ENCODE data around the gene CLIP3. TPM values are rescaled to one million over a fixed set of nuclear protein-coding genes. Genes with fewer than 3 reads are reported as not detected.
A peak's percentile ranks its signal among the peaks of the same experiment; 100 is the strongest.

The CLIP3 gene
- total and polyA plus RNA-seq, 2 experiments from 2014 or later = 14.9 to 49.0 TPM

DNA sequence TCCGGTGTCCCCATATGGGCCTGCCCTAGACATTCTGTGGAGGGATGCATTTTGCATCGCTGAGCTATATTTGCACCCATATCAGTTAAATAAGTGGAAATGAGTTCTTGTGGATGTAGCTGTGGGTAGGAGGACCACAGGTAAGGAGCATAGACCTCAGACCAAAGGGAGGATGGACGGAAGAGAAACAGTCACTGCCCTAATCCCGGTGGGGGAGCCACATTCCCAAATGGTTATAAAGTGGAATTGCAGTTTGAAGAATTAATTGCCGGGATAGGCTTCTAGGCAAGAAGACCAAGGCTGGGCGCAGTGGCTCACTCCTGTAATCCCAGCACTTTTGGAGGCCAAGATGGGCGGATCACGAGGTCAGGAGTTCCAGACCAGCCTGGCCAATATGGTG is 35.9 kb downstream of the CLIP3 start:
- no peak for TF ChIP-seq EZH2 (IDR thresholded peaks at IDR 0.05; ENCODE audit: insufficient read depth, poor library complexity, severe bottlenecking)
- WGBS, 2 experiments (ENCODE audit: low coverage in 1 of 2, low lambda C conversion rate in 2 of 2, missing lambda C conversion rate in 2 of 2) = 77 to 81% methylated on average over 8 of the region's 8 CpGs
- in situ Hi-C loops (cut with MboI) = no loop called here
- no peaks in the 10 kb centered on the region for H3K9me3 ChIP-seq (ENCODE audit: low read depth)
- peaks cover 49% of the 10 kb centered on the region for H3K79me2 ChIP-seq (ENCODE audit: insufficient read depth)
- no peaks in the 10 kb centered on the region for H3K27me3 ChIP-seq (replicated peaks; ENCODE audit: insufficient read depth)
- H3K4me1 ChIP-seq (ENCODE audit: insufficient read depth) = peaks cover 9% of the 10 kb centered on the region; the same call in 1 of the 2 replicates
- no peaks in the 10 kb centered on the region for H3K9me2 ChIP-seq (ENCODE audit: insufficient read depth)
- peaks cover 13% of the 10 kb centered on the region for H3F3A ChIP-seq (ENCODE audit: insufficient read depth)
- no peak overlapping the region for H2AFZ ChIP-seq
- no peaks in the 10 kb centered on the region for H3K36me3 ChIP-seq (ENCODE audit: low read depth)
- H3K9ac ChIP-seq = no peak overlapping the region
- peak overlapping the region; percentile 89 for H3K4me2 ChIP-seq (ENCODE audit: unreplicated experiment)
- DNase-seq = peak; percentile 17
- no peak overlapping the region for H3K27ac ChIP-seq
- H3K4me3 ChIP-seq = peak overlapping the region; percentile 71; the same call in 1 of the 2 replicates
- no peaks in the 10 kb centered on the region for H4K20me1 ChIP-seq (ENCODE audit: insufficient read depth)

- peaks cover 9% of the 10 kb centered on the region; the same call in 1 of the 2 replicates for H3K4me1 ChIP-seq (ENCODE audit: insufficient read depth)
- H3K9me2 ChIP-seq (ENCODE audit: insufficient read depth) = no peaks in the 10 kb centered on the region
- peak within 1 kb of the TSS; percentile 75 for H3K9ac ChIP-seq
- peak within 1 kb of the TSS; percentile 29; the same call in 1 of the 2 replicates for H3K27ac ChIP-seq
- H3K36me3 ChIP-seq (ENCODE audit: low read depth) = no peaks in the 10 kb centered on the region
- H3K4me2 ChIP-seq (ENCODE audit: unreplicated experiment) = peak within 1 kb of the TSS; percentile 89
- H3K79me2 ChIP-seq (ENCODE audit: insufficient read depth) = peaks cover 35% of the 10 kb centered on the region
- no peaks in the 10 kb centered on the region for H3K27me3 ChIP-seq (replicated peaks; ENCODE audit: insufficient read depth)
- H3K4me3 ChIP-seq = peak within 1 kb of the TSS; percentile 71
- in situ Hi-C loops (cut with MboI) = no loop called here
- WGBS, 2 experiments (ENCODE audit: low coverage in 1 of 2, low lambda C conversion rate in 2 of 2, missing lambda C conversion rate in 2 of 2) = 0 to 2% methylated on average over 70 to 97 of the region's 97 CpGs
- peak within 1 kb of the TSS; percentile 89 for H2AFZ ChIP-seq
- H3F3A ChIP-seq (ENCODE audit: insufficient read depth) = peaks cover 13% of the 10 kb centered on the region
- no peaks in the 10 kb centered on the region for H3K9me3 ChIP-seq (ENCODE audit: low read depth)
- TF ChIP-seq EZH2phosphoT487 (IDR thresholded peaks at IDR 0.05; ENCODE audit: insufficient read depth, low read depth) (no peak), EZH2 (IDR thresholded peaks at IDR 0.05; ENCODE audit: insufficient read depth, poor library complexity, severe bottlenecking) (no peak)
- no peaks in the 10 kb centered on the region for H4K20me1 ChIP-seq (ENCODE audit: insufficient read depth)
- peak; percentile 98 for DNase-seq
Measured at GRCh38 chr19:35995048-35995993, 37.4 kb downstream of the CLIP3 start, which contains the start of gene SDHAF1. Gene SDHAF1 (plus strand): TSS chr19:35995188. CDS start chr19:35995275, 87 bp downstream.

DNA sequence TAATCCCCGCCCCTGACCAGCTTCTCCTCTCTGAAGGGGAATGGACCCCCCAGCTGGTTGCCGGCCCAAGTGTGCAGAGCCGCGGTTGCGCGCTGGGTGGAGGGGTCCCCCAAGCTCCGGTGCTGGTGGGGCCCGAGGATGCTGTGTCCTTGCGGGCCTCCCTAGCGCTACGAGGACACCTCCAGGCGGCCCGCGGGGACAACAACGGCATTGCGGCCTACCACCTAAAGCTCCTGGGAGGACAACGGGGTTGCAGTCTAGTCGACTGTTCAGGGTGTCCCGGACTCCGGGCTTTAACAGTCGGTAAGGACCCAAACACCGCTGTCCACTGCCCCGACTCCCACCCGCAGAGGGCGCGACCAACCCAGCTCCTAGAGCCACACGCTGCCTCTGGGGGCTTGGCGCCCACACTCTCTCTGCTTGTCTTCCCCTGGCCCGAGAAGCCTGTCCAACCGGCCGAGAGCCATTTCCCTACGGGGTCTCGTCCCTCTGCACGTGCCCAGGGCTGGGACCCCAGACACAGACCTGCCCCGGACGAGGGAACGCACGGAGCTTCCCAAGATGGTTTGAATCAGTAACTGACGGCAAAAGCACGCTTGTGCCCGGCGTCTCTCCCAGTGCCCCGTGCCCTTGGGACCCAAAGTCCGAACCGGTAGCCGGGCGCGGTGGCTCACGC is 38.6 kb downstream of the CLIP3 start:
- Histone ChIP-seq H3K9me3 (ENCODE audit: low read depth) (no peaks in the 10 kb centered on the region), H3F3A (ENCODE audit: insufficient read depth) (peaks cover 9% of the 10 kb centered on the region), H3K4me3 (peak overlapping the region; percentile 71), H3K4me2 (ENCODE audit: unreplicated experiment) (peak overlapping the region; percentile 89), H3K9me2 (ENCODE audit: insufficient read depth) (no peaks in the 10 kb centered on the region), H3K27me3 (replicated peaks; ENCODE audit: insufficient read depth) (no peaks in the 10 kb centered on the region), H4K20me1 (ENCODE audit: insufficient read depth) (no peaks in the 10 kb centered on the region), H3K79me2 (ENCODE audit: insufficient read depth) (peaks cover 26% of the 10 kb centered on the region), H3K36me3 (ENCODE audit: low read depth) (no peaks in the 10 kb centered on the region), H3K27ac (no peak overlapping the region), H3K9ac (peak overlapping the region; percentile 75), H2AFZ (peak overlapping the region; percentile 89), H3K4me1 (ENCODE audit: insufficient read depth) (0 out of 2 replicates have a peak, but pooled peaks cover 5% of the 10 kb centered on the region)
- 11% methylated on average over 41 to 48 of the region's 49 CpGs for WGBS, 2 experiments (ENCODE audit: low coverage in 1 of 2, low lambda C conversion rate in 2 of 2, missing lambda C conversion rate in 2 of 2)
- TF ChIP-seq EZH2 (IDR thresholded peaks at IDR 0.05; ENCODE audit: insufficient read depth, poor library complexity, severe bottlenecking) (no peak), EZH2phosphoT487 (IDR thresholded peaks at IDR 0.05; ENCODE audit: insufficient read depth, low read depth) (no peak)
- in situ Hi-C loops (cut with MboI) = no loop called here
- peak; percentile 50 for DNase-seq
